GM04504 (cell line): Measurements from ENCODE around the gene GPC6.

Experiments used
- DNase-seq: peaks from one replicate; pipeline ENCODE4 v3.0.0-alpha.2; 2012; ENCODE audit warnings: low read depth

Gene GPC6

GRCh38 chr13:93603043-93603442 lies 376.4 kb downstream of the GPC6 start:
- DNase-seq, result peak; percentile 73

- DNase-seq, result no peak
These were observed 388.2 kb downstream of the GPC6 start for GRCh38 chr13:93614776-93615175.

DNA sequence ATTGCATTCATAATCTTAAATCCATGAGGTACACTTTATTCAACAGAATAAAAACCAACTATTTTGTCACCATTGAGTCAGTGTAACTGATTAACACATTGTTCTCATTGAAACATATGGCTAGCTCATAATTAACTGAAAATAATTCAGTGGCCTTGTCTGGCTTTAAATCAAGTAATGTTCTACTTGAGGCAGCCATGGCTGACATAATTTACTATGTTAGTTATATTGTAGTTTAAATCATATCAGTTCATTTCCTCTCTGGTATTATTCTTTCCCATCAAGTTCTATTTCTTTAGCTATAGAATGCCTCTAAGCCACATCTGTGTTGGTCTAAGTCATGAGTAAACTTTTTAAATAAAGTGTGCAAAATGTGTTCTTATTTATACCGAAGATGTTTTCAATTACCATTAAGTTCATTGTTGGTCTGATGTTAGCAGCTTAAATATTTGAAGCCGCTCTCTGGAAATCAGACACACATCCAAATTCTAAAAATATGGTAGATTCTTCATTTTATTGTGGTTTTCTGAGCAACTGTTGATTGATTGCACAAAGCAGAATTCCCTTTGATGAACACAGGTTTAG lies 393.7 kb downstream of the GPC6 start:
- peak; percentile 47 for DNase-seq

DNA sequence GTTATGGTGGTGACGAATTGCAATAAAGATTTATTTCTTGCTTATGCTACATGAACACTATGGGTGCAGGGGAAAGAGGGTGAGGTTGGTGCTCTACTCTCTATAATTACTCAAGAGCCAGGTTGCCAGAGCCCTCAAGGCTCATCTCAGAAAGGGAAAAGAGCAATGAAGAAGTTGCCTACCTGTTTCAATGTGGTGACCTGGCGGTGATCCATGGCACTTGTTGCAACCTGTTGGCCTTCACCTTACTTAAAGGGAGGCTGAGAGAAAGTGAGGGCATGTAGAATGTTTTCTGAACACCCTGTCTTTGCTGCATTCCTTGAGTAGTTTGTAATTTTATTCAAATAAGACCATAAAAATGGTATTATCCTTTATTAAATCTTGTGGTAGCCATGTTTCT lies 394.4 kb downstream of the GPC6 start:
- no peak for DNase-seq

DNA sequence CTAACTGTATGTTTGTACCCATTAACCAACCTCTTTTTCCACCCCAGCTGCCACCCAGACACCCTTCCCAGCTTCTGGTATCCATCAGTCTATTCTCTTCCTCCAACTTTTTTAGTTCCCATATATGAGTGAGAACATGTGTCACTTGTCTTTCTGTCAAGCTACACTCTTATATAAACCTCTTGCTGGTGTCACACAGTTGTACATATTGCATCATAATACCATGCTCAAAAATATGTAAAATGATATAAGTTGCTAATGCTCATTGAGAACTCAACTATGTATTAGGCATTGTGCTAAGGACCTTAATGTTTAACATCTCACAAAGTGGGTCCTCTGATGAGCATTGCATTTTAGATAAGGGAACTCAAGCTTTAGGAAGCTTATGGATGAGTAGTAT lies 395.4 kb downstream of the GPC6 start:
- DNase-seq, result no peak

GRCh38 chr13:93624311-93624777 lies 397.7 kb downstream of the GPC6 start:
- DNase-seq, result no peak

GRCh38 chr13:93625536-93625935 lies 398.9 kb downstream of the GPC6 start:
- DNase-seq, result no peak

- DNase-seq, result no peak
These were observed 401.7 kb downstream of the GPC6 start for GRCh38 chr13:93628136-93628797.

- DNase-seq, result peak; percentile 58
These were observed 409.0 kb downstream of the GPC6 start for GRCh38 chr13:93635616-93636032.

GRCh38 chr13:93637852-93638251 lies 411.2 kb downstream of the GPC6 start:
- DNase-seq, result no peak

GRCh38 chr13:93640452-93640851 lies 413.8 kb downstream of the GPC6 start:
- no peak for DNase-seq

- no peak for DNase-seq
These were observed 419.6 kb downstream of the GPC6 start for GRCh38 chr13:93646245-93646644.

DNA sequence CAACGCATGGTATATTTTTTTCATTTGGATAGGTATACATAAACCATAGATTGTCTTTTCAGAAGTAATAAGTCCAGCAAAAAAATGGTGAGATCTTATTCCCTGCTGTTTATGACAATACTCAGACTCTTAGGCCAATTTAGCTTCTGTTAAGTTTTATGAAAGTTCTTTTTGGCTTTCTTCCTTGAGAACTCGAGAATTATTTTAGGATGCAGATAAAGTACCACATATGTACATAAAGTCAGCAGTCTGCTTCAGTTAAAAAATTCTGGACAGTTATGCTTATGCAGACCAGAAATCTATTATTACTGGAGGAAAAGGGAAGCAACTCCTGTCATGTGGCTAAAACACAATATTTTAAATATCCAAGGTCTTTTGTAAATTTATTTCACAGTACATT lies 422.9 kb downstream of the GPC6 start:
- DNase-seq, result no peak

DNA sequence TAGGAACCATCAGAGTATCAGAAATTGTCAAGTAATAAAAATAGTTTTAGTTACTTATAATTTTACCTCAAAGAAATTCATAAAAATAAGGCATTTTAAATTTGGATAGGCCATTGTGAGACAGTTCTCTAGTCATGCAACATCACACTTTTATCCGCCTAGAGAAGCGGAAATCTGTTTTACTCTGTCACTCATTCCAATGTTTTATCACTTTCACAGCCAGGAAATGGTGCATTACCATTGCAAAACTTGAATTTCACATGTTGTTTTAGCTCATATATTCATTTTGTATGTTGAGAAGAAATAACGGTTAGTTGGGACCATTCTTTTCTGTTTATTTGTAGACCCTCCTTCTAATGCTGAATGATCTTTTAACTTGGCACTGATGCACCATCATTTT lies 427.2 kb downstream of the GPC6 start:
- no peak for DNase-seq

DNA sequence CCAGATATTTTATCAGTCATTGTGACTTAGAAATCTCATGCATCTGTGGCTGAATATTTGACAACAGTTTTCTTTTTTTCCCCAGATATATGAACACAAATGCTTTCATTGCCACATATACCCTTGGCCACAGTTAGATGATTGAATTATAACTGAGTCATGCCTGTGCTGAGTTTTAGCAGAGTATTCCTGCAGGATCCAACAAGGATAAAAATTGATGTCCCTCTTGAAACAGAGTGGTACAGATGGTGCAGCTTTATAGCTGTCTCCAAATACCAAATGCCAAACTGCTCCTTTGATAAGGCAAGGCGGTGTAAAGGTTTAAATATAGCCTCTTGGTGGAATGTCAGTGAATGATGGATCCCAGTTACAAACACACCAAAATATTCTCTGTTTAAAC lies 428.5 kb downstream of the GPC6 start:
- no peak for DNase-seq

DNA sequence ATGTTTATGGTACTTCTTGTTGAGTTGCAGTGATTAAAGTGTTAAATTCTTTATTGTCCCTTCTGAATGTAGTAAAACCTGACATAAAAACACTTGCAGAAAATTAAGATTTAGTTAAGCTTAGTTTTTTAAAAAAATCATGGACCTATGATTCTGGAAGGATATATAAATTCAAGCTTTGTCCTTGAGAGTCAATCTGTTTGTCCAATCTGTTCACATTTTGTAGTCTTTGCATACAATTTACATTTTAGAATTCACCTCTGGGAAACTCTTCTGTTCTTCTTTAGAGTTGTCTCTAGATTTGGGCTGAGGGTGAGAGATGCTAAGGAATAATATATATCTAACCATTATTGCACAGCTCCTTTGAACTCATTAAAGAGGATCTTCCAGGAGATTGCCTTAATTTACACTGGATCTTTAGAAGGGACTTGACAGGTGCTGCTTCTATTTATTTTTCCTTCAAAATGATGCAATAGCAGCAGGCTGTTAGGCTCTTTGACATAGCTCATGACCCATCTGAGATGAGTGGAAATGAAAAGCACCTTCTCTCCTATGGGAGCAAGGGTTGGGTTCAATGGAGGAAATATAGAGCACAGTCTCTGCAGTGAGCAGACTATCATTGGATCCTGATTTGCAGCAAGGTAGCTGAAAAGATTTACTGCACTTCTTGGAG lies 433.9 kb downstream of the GPC6 start:
- no peak for DNase-seq

- DNase-seq, result no peak
These were observed 444.3 kb downstream of the GPC6 start for GRCh38 chr13:93670866-93671265.

- DNase-seq, result no peak
These were observed 446.4 kb downstream of the GPC6 start for GRCh38 chr13:93672996-93673395.

GRCh38 chr13:93673885-93674284 lies 447.3 kb downstream of the GPC6 start:
- DNase-seq, result no peak

DNA sequence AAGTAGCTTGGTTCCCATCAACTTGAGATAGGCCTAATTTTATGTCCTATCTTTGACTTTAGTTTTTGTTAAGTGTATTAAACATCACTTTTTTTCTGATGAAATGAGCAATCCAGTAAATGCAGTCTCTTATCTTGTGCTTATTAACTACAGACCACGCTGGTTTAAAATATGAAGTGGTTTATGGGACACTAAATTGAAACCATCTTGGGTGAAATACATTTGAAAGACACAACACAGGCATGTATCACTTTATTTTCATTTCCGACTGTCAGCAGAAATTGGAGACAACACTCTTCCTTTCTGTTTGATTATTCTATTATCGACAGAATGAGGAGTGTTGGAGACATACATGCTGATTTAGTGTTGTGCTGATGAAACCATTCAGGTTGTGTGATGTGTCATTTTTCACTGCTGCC lies 447.7 kb downstream of the GPC6 start:
- DNase-seq, result no peak

DNA sequence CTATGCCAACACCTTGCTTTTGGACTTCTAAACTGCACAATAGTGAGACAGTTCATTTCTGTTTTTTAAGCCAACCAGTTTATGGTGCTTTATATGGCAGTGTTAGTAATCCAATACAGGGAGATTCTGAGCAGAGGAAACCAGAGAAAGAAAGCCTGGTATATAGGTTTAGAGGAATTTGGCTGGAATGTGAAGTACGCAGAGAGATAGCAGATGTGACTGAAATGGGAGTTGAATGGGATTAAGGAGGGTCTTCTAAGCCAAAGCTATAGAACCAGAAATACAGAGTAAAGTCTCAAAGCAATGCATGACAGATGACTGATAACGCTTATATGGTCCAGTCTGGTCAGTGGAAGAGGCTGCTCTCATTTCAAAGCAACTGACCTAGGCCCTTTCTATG lies 453.7 kb downstream of the GPC6 start:
- no peak for DNase-seq

GRCh38 chr13:93685900-93686299 lies 459.3 kb downstream of the GPC6 start:
- DNase-seq, result no peak

GRCh38 chr13:93686399-93686798 lies 459.8 kb downstream of the GPC6 start:
- no peak for DNase-seq
